ENCODE measurements around the gene KCTD10. TPM values are rescaled to one million over a fixed set of nuclear protein-coding genes. Genes with fewer than 3 reads are reported as not detected.
"Not testable (repeated sequence)": the region's sequence is repeated elsewhere in the genome, so short reads cannot be mapped to it uniquely, and the experiment has no call there.

The KCTD10 gene
- total RNA-seq, 2 donors from 2014 or later: 34.4 to 55.9 TPM

DNA sequence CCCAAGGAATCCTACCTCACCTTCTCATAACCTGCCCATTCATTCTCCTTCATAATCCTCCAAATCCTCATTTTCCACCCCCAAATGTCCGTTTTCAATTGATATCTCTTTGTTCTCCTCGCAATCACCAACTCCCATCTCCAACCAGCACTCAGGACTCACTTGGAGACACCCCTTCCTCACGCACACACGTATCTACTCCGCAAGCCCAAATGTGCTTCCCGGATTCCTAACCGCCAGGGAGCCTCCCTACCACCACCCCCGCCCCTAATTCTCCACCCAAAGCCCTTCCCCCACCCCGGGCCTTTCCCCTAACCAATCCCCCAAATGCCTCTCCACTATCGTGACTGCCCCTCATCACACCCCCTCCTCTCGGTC is 304 bp downstream of the KCTD10 start:
- DNase-seq (ENCODE audit: low spot score): no peak
- Histone ChIP-seq H3K27me3 (no peaks in the 10 kb centered on the region), H3K4me3 (peak overlapping the region; percentile 90 to 96), H3K9me3 (no peaks in the 10 kb centered on the region), H3K27ac (peak overlapping the region; percentile 94 to 99), H3K4me1 (peaks cover 0 to 51% of the 10 kb centered on the region in 2 donors), H3K36me3 (no peaks in the 10 kb centered on the region)
- no peak for TF ChIP-seq CTCF (IDR thresholded peaks at IDR 0.05)

GRCh38 chr12:109475993-109476806 is 900 bp downstream of the KCTD10 start:
- no peaks in the 10 kb centered on the region for H3K9me3 ChIP-seq
- H3K27ac ChIP-seq: peak overlapping the region; percentile 94 to 99
- H3K4me3 ChIP-seq: peak overlapping the region; percentile 90 to 96
- no peak for TF ChIP-seq CTCF (IDR thresholded peaks at IDR 0.05)
- no peak for DNase-seq (ENCODE audit: low spot score)
- H3K4me1 ChIP-seq: peaks cover 0 to 51% of the 10 kb centered on the region in 2 donors
- no peaks in the 10 kb centered on the region for H3K27me3 ChIP-seq
- H3K36me3 ChIP-seq: no peaks in the 10 kb centered on the region

DNA sequence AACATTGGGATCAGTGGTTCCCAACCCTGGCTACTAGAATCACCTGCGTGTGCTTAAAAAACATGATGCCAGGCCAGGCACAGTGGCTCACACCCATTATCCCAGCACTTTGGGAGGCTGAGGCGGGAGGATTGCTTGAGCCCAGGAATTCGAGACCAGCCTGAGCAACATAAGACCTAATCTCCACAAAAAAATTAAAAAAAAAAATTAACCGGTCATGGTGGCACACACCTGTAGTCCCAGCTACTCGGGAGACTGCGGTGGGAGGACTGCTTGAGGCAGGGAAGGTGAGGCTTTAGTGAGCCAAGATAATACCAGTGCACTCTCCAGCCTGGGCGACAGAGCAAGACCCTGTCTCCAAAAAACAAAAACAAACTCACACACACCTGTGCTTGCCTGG is 2.0 kb downstream of the KCTD10 start:
- no peak overlapping the region for H3K4me3 ChIP-seq
- H3K4me1 ChIP-seq: peaks cover 0 to 56% of the 10 kb centered on the region in 2 donors
- H3K27me3 ChIP-seq: no peaks in the 10 kb centered on the region
- no peak overlapping the region for H3K27ac ChIP-seq
- no peaks in the 10 kb centered on the region for H3K9me3 ChIP-seq
- no peaks in the 10 kb centered on the region for H3K36me3 ChIP-seq
- DNase-seq (ENCODE audit: low spot score): no peak
- TF ChIP-seq CTCF (IDR thresholded peaks at IDR 0.05): no peak

GRCh38 chr12:109473526-109474270 is 3.4 kb downstream of the KCTD10 start:
- Histone ChIP-seq H3K4me1 (peaks cover 0 to 62% of the 10 kb centered on the region in 2 donors), H3K27ac (peak overlapping the region in 1 of 2 donors; percentile 51)
- H3K4me3 ChIP-seq; H3K9me3 ChIP-seq; H3K27me3 ChIP-seq; DNase-seq (ENCODE audit: low spot score); H3K36me3 ChIP-seq: not testable (repeated sequence)

GRCh38 chr12:109473006-109473405 is 4.1 kb downstream of the KCTD10 start:
- DNase-seq (ENCODE audit: low spot score): no peak
- Histone ChIP-seq H3K27ac (peak overlapping the region in 1 of 2 donors; percentile 51), H3K4me3 (no peak overlapping the region), H3K36me3 (peaks cover 10% of the 10 kb centered on the region), H3K9me3 (no peaks in the 10 kb centered on the region), H3K27me3 (no peaks in the 10 kb centered on the region), H3K4me1 (peaks cover 0 to 60% of the 10 kb centered on the region in 2 donors)
- no peak for TF ChIP-seq CTCF (IDR thresholded peaks at IDR 0.05)

DNA sequence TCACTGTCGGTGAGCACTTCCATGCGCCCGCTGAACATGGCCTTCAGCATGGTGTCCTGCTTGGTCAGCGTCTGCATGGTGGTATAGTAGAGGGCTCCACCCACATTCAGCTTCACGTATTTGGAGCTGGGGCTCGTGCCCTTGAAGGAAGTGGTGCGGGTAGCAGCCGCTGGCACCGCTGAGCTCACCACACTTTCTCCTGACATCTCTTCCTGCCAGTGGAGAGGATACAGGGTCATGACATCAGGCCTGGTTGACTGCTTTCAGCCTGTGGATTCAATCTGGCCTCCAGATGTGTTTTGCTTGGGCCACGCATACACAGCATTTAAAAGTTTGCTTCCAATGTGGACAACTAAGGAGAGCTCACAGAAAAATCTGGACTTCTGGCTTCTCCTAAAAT is 7.6 kb downstream of the KCTD10 start:
- peaks cover 10% of the 10 kb centered on the region for H3K36me3 ChIP-seq
- no peak overlapping the region for H3K4me3 ChIP-seq

More for the DNA sequence above, 7.6 kb downstream of the KCTD10 start:
- Histone ChIP-seq H3K4me1 (peaks cover 0 to 74% of the 10 kb centered on the region in 2 donors), H3K27me3 (no peaks in the 10 kb centered on the region), H3K9me3 (no peaks in the 10 kb centered on the region), H3K27ac (no peak overlapping the region)
- no peak for DNase-seq (ENCODE audit: low spot score)
- TF ChIP-seq CTCF (IDR thresholded peaks at IDR 0.05): no peak

Measured in right atrium auricular region (tissue), 2 donors.